Keratinocyte (primary cell): ENCODE measurements around the gene RING1. TPM values are rescaled to one million over a fixed set of nuclear protein-coding genes. Genes with fewer than 3 reads are reported as not detected.

Experiments used
- DNase-seq: peaks from one replicate; pipeline ENCODE4 v3.0.0-alpha.2; 2011; ENCODE audit warnings: low read depth, missing footprints, low spot score
- FAIRE-seq: peaks from 2 replicates; lab custom pipeline; 2011; peaks lifted over from hg19 to GRCh38; lab: Jason Lieb, UNC
- H2AFZ ChIP-seq: 2 replicates; pipeline ENCODE4 v1.6.0; 2012; ENCODE audit warnings: low read length, control low read depth, inconsistent platforms; ENCODE audit not compliant: control insufficient read depth
- H3K27ac ChIP-seq: 2 replicates; pipeline ENCODE4 v1.5.1; 2011; ENCODE audit warnings: low read length; ENCODE audit not compliant: control insufficient read depth, insufficient read depth
- H3K27me3 ChIP-seq: 3 replicates; pipeline ENCODE4 v1.6.0; 2011; ENCODE audit warnings: low read length; ENCODE audit not compliant: control insufficient read depth, insufficient read depth; ENCODE audit errors: extremely low read depth
- H3K36me3 ChIP-seq, 2 experiments: 2 replicates in 1 of 2; 3 replicates in 1 of 2; pipeline ENCODE4 v1.5.1; 2011; ENCODE audit warnings: low read length in 2 of 2, mild to moderate bottlenecking in 1 of 2; ENCODE audit not compliant: control insufficient read depth in 2 of 2, insufficient read depth in 2 of 2; ENCODE audit errors: extremely low read depth in 1 of 2
- H3K4me1 ChIP-seq: 3 replicates; pipeline ENCODE4 v1.5.1; 2011; ENCODE audit warnings: low read length; ENCODE audit not compliant: control insufficient read depth, insufficient read depth; ENCODE audit errors: extremely low read depth
- H3K4me2 ChIP-seq: 3 replicates; pipeline ENCODE4 v1.6.0; 2011; ENCODE audit warnings: low read depth, low read length; ENCODE audit not compliant: control insufficient read depth, insufficient read depth; ENCODE audit errors: extremely low read depth
- H3K4me3 ChIP-seq, 3 experiments: fragments of 200-600 bp in 1 of 3; sonication (generic) in 1 of 3; 2 replicates in 2 of 3; 3 replicates in 1 of 3; pipeline ENCODE4 v1.5.1; 2011 to 2016; ENCODE audit warnings: low read length in 3 of 3, mild to moderate bottlenecking in 3 of 3, control low read depth in 2 of 3, inconsistent platforms in 1 of 3, low read depth in 1 of 3, mixed read lengths in 1 of 3, mixed run types in 1 of 3, moderate library complexity in 1 of 3; ENCODE audit not compliant: control insufficient read depth in 2 of 3, insufficient read depth in 2 of 3; ENCODE audit errors: extremely low read depth in 1 of 3
- H3K79me2 ChIP-seq: 2 replicates; pipeline ENCODE4 v1.6.0; 2012; ENCODE audit warnings: low read length; ENCODE audit not compliant: control insufficient read depth, insufficient read depth
- H3K9ac ChIP-seq: 3 replicates; pipeline ENCODE4 v1.6.0; 2011; ENCODE audit warnings: low read length; ENCODE audit not compliant: control insufficient read depth, insufficient read depth; ENCODE audit errors: extremely low read depth
- H3K9me1 ChIP-seq: 3 replicates; pipeline ENCODE4 v1.6.0; 2011; ENCODE audit warnings: low read length; ENCODE audit not compliant: control insufficient read depth, insufficient read depth; ENCODE audit errors: extremely low read depth
- H3K9me3 ChIP-seq: 2 replicates; pipeline ENCODE4 v1.5.1; 2012; ENCODE audit warnings: low read depth, low read length; ENCODE audit not compliant: control insufficient read depth
- H4K20me1 ChIP-seq: 3 replicates; pipeline ENCODE4 v1.6.0; 2011; ENCODE audit warnings: low read length; ENCODE audit not compliant: control insufficient read depth, insufficient read depth; ENCODE audit errors: extremely low read depth
- CTCF ChIP-seq, 3 experiments: IDR thresholded peaks in 1 of 3; conservative IDR thresholded peaks in 1 of 3; optimal IDR thresholded peaks in 1 of 3; 2 replicates in 2 of 3; 3 replicates in 1 of 3; pipeline versions ENCODE3 to v1.5.1; 2011; ENCODE audit warnings: low read length in 3 of 3, mild to moderate bottlenecking in 3 of 3, moderate library complexity in 2 of 3, control low read depth in 1 of 3, inconsistent platforms in 1 of 3; ENCODE audit not compliant: insufficient read depth in 2 of 3; ENCODE audit errors: extremely low read depth in 1 of 3
- EZH2 ChIP-seq: IDR thresholded peaks from one replicate; pipeline ENCODE4 v1.6.1; 2012; ENCODE audit warnings: inconsistent platforms, mild to moderate bottlenecking, low read length, moderate library complexity
- dilution Hi-C: fragments of 300-500 bp; cut with MboI; formaldehyde crosslinking; loops from one replicate; pipeline ENCODE4 v1.7.0; 2020; ENCODE audit warnings: low sequenced_read_pairs; ENCODE audit not compliant: extremely low pct_ligation_motif_present
- polyA plus RNA-seq, 5 experiments: library from polyadenylated mRNA; depleted of rRNA in 3 of 5; stranded (reverse) in 3 of 5; stranded (forward) in 1 of 5; unstranded in 1 of 5; fragments of >200 nt; gene quantifications; 1 replicate in 1 of 5; 2 replicates in 3 of 5; 3 replicates in 1 of 5; pipeline versions ENCODE4 v1.2.1 to v1.2.3, GENCODE V29; 2011 to 2012; ENCODE audit warnings: missing spikeins in 2 of 5, low read depth in 1 of 5, low replicate concordance in 1 of 5

RING1 gene
- polyA plus RNA-seq, 1 donor (not counting 4 experiments of a cell fraction or from before 2014, with no cell fraction given), result 23.0 TPM

- Histone ChIP-seq H3K4me3 (no peak overlapping the region), H3K9me3 (no peaks in the 10 kb centered on the region), H3K4me2 (no peak overlapping the region), H3K36me3 (no peaks in the 10 kb centered on the region), H3K4me1 (no peaks in the 10 kb centered on the region), H3K27ac (no peak overlapping the region), H3K27me3 (peaks cover 7% of the 10 kb centered on the region), H3K9me1 (no peaks in the 10 kb centered on the region), H3K79me2 (no peaks in the 10 kb centered on the region), H4K20me1 (no peaks in the 10 kb centered on the region), H2AFZ (no peak overlapping the region), H3K9ac (no peak overlapping the region)
- dilution Hi-C loops, result no loop called here
- DNase-seq, result no peak
- no peak for FAIRE-seq
- TF ChIP-seq EZH2, result no peak
- TF ChIP-seq CTCF (optimal IDR thresholded peaks at IDR 0.05 in 1 of 3, IDR thresholded peaks at IDR 0.05 in 1 of 3, conservative IDR thresholded peaks at IDR 0.05 in 1 of 3; ENCODE audit: extremely low read depth in 1 of 3, insufficient read depth in 2 of 3, low read length in 3 of 3), result no peak
Observed at GRCh38 chr6:33236328-33236727, 28.0 kb downstream of the RING1 start.

- no peak for DNase-seq
- H3K4me1 ChIP-seq, result no peaks in the 10 kb centered on the region
- FAIRE-seq, result no peak
- no peaks in the 10 kb centered on the region for H3K79me2 ChIP-seq
- no peak overlapping the region for H3K4me3 ChIP-seq
- no peaks in the 10 kb centered on the region for H3K9me3 ChIP-seq
- H2AFZ ChIP-seq, result no peak overlapping the region
- H4K20me1 ChIP-seq, result no peaks in the 10 kb centered on the region
- peaks cover 7% of the 10 kb centered on the region for H3K27me3 ChIP-seq
- H3K9ac ChIP-seq, result no peak overlapping the region
- dilution Hi-C loops, result no loop called here
- no peak overlapping the region for H3K4me2 ChIP-seq
- no peak for TF ChIP-seq CTCF (optimal IDR thresholded peaks at IDR 0.05 in 1 of 3, IDR thresholded peaks at IDR 0.05 in 1 of 3, conservative IDR thresholded peaks at IDR 0.05 in 1 of 3; ENCODE audit: extremely low read depth in 1 of 3, insufficient read depth in 2 of 3, low read length in 3 of 3)
- TF ChIP-seq EZH2, result no peak
- H3K27ac ChIP-seq, result no peak overlapping the region
- H3K9me1 ChIP-seq, result no peaks in the 10 kb centered on the region
- H3K36me3 ChIP-seq, result no peaks in the 10 kb centered on the region
Observed at GRCh38 chr6:33236852-33237251, 28.6 kb downstream of the RING1 start.
